Measurements from ENCODE around the gene DARS1.

Gene DARS1

DNA sequence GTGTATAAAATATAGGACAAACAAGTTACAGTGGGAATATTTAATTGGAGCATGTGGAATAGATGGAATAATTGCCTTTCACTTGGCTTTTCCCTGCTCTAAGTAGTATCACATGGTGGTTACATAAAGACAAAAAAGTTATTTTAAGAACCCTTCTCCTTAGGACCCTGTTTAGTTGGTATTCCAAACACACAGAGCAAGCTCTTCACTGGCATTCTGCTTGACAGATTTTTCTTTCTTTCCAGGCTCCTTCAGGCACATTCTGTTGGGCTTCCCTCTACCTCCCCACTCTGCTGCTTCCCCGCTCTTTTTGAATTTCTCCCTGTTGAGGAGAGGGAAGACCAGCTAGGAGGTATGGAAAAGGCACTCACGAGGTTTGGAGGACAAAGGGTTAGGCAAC lies 29.0 kb upstream of the DARS1 start:
- no peak for DNase-seq

DNA sequence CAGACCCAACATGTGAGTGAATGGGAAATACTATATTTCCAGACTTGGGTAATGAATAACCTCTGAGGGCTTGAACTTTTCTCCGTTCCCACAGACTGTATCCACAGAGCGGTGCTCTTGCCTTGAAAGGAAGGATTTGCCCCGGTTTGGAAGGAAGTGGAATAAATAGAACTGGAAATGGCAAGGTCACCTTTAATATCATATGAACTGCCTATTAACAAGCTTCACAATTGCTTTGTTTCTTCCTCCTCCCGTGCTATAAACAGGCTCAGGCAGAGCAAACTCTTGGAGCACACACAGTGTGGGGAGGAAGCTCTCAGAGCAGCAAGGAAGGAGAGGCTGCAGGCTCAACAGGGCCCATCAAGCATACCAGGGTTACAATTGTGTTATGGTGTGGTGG lies 28.5 kb upstream of the DARS1 start:
- DNase-seq, result no peak

DNA sequence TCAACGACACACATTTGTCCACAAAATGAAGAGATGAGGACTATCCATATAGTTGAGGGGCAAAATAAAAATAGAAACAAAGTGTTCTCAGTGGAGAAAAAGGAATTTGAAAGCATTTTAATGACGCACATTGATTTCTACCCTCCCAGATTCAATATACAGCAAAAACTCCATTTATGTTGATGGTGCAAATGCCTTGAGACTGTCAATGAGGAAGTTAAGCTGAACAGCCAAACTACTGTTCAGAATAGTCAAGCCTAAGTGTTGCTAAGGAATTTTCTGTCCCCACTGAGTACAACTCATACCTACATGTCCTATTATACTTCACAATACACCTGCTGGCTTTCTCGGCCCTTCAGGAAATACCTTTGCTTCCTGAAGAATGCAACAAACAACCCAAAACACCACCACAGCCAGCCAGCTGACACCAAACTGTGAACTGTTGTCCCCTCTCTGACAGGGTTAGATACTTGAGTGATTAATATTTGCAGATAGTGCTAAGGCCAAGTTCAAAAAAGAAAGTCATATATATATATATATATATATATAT lies 27.8 kb upstream of the DARS1 start:
- DNase-seq, result no peak

DNA sequence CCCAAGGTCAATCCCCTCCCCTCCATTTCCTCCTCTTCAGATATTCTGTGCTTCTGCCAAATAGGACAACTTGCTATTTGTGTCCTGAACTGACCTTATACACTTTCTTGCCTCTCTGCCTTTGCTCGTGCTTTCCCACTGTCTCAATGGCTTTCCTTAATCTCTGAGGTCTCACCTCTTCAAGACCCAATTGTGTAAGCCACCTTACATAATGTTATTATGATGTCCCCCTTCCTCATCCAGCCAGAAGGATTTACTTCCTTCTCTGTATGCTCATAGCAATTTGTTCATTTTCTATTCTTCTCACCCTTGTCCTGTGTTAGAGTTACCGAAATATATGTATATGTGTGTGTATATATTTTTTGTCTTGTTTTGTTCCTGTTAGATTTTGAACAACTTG lies 26.9 kb upstream of the DARS1 start:
- DNase-seq, result no peak

DNA sequence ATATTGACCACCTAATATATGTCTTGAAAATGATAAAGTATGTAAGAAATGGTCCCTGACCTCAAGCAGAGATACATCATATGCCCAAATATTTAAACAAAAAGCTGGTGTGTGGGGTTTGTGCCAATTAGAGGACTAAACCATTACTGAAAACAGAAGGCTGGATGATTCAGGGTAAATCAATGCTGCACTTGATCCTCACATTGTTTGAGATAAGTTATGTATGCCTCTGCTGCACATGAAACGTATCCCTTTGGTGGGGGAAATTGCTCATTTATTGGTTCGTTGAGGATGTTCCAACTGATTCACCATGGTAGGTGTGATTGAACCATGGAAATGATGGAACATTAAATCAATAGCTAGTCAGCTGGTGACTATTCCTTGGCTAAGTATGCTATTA lies 24.7 kb upstream of the DARS1 start:
- DNase-seq, result no peak

DNA sequence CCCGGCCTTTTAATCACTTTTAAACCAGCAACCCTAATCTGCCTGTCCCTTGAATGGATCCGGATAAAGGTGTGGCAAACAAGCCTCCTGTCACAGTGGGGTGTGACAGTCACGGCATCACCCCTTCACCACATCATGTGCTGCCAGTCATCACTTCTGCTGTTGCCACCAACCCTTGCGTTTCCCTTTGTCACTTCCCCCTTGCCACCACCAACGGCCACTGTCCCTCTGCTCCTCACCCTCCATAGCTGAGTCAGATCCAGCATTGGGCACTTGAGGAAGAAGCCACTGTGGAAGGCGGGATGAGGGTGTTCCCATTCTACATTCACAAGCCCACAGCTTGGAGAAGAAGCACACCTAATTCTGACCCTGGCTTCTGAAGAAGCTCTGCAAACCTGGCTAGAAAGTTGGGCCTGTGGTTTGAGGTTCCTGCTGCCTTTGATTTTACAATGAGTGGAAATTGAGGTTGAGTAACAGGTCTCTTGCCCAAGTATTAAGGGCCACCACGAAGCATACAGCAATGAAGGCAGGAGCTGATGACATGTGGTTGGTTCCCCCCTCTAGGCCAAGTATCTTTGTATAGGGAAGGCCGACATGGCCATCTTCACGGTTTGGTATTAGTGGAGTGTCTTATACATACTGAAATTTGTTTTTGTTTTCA lies 22.9 kb upstream of the DARS1 start:
- no peak for DNase-seq

DNA sequence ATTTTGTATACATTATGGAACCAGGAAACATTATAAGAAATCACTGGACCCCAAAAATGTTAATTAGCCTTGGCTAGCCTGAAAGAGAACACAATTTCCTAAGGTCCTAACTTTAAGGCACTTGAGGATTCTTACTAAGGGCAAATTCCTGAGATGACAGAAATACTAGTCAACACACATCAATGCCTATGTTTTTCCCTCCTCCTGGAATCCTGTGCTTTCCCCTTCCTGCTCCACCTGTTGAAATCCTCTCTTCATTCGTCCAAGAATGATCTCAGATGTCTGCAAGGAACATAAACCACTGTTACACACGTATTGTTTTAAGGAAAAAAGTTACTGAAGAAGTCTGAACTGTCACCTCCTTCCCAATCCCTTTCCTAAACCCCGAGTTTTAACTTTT lies 21.2 kb upstream of the DARS1 start:
- no peak for DNase-seq

DNA sequence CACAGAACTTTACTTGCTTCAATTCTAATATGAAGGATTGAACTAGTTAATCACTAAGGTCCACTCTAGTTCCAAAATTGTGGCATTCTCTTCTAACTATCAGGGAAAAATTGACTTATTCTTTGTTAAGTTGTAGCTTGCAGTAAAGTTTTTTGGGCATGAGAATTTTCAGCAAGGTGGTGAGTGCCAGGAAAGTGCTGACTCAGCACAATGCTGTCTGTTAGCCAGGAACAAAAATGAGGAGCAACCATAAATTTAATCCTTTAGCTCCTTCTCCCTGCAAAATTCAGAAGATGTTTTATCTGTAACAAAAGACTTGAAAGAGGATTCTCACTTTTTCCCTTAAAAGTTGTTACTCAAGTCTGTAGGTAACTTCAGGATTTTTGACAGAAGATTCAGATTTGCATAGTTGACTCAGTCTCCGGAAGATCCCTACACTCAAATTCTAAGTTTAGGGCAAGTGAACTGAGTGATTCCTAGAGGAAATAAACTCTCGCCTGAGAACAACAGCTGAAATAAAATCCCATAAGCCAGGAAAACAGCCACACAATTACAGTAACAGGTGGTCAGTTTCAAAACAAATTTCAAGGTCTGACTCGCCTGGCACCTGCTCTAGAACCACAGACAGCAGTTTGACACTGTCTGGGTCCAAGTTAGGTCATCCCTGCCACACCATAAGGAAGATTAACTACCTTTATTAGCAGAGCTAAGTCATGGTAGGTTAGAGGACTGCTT lies 20.2 kb upstream of the DARS1 start:
- no peak for DNase-seq

DNA sequence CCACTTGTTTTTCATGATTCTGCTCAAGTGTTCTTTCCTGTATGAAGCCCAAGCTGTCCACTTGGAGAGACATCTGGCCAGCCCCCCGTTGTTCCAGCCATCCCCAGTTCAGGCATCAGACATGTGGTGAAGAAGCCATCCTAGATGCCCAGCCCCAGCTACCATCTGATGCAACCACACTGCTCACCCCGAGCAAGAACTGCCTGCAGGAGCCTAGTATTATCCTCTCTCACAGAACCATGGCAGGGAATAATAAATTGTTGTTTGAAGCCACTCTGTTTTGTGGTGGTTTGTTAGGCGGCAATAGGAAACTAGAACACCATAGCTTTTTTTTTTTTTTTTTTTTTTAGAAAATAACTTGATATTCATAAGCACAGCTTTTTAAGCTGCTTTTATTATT lies 19.5 kb upstream of the DARS1 start:
- DNase-seq, result no peak

DNA sequence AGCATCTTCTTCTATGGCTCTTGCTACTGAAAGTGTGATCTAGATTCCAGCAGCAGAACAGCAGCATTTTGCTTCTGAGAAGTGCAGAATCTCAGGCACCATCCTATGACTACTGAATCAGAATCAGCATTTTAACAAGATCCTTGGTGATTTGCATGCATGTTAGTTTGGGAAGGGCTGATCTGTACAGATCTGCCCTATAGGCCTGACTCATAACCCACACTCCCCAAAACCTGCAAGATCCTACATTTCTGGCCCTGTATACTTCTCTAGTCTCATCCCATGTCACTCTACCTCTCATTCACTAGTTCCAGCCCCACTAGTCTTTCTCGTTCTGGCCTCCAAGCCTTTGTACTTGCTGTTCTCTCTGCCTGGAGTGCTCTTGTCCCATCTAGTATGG lies 15.7 kb upstream of the DARS1 start:
- DNase-seq, result no peak

DNA sequence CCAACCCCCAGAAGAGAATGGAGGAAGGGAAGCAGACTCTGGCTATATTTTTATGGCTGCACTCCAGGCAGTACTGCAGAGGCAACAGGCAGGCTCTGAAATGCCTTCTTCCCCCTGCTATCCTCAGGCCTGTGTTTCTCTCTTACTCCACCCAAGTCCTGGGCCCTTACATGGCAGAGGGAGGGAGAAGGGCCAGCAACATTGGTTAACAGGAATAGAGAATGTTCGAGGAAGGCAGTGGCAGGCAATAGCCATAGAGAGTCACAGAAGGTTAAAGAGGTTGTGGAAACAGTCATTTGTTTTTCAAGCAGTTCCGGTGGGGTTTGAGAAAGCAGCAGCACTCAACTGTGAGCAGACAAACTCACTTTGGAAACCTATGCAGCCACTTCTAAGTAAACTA lies 15.1 kb upstream of the DARS1 start:
- no peak for DNase-seq

DNA sequence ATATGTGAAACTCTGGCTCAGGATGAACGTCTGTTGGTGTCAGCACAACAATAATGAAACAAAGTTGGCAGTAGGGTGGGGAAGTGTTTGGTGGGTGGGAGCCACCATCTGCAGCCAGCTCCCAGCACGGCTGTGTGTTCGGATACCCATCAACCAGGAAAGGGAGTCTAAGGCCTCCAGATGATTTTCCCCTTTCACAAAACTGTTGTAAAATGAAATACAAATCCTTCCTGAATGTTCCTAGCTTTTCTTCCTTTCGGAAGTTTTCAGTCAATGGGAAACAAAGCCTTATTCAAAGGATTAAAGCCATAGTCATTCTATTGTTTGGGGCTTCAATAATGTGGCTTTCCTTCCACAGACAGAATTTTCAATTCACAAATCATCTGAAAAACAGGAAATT lies 14.5 kb upstream of the DARS1 start:
- no peak for DNase-seq

DNA sequence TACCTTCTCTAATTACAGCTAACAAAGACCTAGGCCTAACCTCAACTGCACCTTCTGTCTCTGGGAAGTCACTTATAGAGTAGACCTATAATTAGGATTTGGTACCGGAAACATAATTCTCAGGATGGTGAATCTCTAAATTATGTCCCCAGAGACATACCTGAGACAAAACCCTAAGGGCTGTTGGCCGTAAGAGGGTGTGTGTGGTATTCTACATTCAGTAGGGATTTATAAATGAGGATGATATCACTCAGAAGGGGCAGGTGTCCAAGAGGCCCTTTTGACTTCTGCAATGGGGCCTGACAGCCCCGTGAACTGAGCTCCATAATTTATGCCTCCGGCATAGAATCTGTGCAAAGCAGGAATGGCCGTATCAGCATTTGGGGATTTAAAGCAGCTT lies 13.5 kb upstream of the DARS1 start:
- DNase-seq, result no peak

DNA sequence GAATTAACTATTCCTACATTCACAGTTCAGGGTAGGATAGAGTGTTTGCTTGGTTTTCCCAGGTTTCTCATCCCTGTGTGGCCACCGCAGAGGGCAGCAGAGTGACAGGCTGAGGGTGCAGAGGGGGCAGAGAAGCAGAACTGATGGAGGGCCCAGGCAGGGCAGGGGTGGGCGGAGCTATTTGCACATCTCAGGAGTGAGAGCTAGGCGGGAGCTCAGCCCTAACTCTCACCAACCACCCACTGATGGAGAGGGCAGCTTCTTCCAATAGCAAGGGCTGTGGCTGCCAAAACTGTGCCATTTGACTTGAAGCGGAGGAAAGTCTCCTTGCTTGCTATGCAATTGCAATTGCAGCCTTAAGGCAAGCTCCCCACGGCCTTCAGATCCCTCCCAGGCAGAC lies 12.0 kb upstream of the DARS1 start:
- no peak for DNase-seq

DNA sequence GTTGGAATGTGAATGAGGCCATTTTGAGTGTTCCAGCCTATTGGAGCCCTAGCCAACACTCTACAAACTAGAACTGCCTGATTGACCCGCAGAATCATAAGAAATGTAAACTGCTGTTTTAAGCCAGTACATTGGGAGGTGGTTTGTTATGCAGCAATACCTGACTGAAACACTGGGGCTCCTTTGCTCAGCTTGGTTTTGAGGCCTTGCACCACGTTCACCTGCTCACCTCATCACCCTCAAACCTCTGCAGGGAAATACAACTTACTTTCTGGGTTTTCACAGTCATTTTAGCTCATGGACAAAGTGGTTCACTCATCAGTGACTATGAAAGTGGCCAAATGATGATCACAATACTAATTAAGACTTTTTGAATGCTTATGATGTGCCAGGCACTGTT lies 10.9 kb upstream of the DARS1 start:
- no peak for DNase-seq

DNA sequence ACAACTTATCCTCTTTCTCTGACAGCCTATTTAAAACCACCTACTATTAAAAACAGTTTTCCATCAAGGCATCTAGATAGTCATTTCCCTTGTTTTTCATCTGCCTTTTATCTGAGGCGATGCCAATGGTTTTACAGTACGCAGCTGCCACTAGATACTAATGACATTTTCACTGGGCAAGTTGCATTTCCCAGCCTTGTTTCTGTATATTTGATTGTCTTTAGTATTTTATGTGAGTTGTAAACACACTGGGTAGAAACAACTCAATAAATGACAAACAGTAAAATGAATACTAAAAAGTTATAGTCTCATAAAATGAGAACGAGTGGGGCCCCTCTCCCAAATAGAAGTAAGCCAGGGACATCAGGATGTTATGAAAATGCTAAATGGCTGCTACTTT lies 8.9 kb upstream of the DARS1 start:
- no peak for DNase-seq

DNA sequence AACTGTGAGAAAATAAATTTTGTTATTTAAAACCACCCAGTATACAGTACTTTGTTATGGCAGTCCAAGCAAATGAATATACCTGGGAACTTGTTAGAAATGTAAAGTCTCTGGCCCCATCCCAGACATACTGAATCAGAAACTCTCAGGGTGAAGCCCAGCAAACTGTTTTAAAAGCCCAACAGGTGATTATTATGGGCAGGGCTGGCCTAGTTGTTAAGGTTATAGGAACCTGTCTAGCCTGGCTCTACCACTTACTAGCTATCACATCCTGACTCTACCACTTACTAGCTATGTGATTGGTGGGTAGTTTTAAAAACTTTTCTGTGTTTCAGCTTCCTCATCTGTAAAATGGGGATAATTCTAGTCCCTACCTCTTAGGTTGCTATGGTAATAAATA lies 8.0 kb upstream of the DARS1 start:
- no peak for DNase-seq

DNA sequence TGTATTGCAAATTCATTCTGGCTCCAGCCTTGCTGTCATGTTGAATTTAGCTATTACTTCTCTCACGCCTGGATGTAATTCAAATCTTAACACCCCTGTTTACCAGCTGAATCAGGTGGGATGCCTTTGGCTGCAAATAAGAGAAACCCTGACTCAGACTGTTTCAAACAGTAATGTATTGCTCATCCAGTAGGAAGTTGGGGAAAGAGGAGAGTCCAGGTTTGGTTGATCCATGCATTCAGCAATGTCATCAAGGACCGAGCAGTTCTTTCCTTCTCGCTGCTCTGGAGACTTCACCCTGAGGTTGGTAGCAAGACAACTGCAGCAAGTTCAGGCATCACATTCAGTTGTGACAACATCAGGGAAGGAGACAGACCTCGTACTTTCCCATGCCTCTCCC lies 6.4 kb upstream of the DARS1 start:
- no peak for DNase-seq

DNA sequence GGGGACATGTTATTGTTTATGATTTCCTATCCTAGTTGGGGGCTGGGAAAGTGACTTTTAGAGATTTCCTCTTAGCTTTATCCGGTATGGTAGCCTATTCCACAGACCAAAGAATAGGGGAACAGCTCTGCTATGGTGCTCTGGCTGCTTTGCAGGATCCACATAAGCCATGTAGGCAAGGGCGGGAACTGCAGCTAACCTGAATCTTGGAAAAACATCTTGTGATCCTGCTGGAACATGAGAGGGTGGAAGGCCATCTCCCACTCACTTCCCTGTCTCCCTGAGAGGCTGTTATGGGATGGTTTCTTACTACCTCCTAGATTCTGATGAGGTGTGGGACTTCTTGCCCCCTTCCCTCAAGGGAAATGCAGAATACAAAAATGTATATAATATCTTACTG lies 2.0 kb upstream of the DARS1 start:
- DNase-seq, result no peak

DNA sequence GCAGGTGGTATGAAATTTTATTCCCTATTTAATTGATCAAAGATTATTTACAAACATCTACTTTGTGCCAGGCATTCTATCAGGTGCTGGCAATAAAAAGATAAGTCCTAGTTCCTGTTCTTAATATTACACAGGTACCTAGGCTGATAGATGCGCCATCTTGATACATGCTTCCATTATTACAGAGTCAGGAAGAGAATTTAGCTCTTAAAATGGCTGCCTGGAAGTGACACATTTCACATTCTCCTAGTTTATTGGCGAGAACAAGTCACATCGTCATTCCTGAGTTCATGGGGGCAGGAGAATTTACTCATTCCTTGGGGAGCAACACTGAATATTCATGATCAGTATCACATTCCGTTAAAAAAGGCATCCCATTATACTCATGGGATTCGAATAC lies 1.1 kb upstream of the DARS1 start:
- no peak for DNase-seq

DNA sequence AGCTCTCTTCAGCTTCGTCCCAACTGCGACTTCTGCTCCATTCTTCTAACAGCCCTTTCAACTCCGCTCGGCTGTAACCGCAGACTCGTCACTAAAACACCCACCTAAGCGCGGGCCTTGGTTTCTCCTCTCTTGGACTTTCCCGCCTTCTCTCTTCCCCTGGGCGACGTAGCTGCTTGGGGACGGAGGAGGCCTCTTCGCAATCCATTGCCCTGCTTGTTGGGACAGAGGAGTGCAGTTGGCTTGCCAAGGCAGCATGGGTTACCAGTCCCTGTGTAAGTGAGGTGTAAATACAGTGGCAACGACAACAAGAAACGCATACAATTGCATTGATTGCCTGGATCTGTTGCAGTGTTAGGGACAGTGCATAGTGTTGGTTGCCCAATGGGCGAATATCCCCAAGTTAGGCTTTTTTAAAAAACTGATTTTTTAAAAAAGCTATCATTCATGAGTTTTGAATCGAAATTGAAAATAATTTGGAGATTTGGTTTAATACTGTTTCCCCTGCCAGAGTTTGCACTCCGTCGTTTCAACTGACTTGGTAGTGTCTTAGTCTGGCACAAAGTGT lies 484 bp upstream of the DARS1 start:
- no peak for DNase-seq

DNA sequence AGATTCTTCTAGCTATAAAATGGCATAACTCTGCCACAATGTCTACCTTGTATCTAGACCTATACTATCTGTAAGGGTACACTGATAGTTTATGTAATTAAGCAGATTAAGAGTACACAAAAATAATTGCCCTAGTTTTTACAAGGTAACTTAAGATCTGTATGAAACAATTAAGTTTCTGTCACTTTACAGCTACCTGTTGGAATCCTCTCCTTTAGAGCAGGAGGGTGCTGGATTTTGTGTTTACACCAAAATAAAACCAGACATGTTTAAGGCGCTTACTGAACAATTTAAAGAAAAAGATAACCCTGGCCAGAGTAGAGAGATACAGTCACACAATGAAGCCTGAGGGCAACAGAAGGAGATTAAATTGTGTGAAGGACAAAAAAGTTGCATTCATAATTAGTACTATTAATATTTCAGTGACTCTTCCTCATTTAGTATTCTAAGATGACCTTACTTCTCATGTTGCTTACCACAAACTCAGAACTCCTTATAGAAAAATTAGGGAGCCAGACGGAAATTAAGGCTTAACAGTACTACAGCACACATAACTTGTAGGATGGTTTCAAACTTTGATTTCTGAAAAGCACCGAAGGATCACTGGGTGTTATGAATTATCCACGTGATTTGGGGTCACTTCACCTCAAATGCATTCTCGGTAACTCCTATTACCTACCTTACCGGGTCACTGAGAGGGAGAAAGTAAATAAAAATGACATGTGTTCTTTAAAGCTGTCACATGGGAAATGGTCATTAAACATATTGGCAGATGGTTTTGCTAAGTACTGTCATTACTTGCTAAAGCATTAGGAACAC lies 1.0 kb downstream of the DARS1 start:
- no peak for DNase-seq

DNA sequence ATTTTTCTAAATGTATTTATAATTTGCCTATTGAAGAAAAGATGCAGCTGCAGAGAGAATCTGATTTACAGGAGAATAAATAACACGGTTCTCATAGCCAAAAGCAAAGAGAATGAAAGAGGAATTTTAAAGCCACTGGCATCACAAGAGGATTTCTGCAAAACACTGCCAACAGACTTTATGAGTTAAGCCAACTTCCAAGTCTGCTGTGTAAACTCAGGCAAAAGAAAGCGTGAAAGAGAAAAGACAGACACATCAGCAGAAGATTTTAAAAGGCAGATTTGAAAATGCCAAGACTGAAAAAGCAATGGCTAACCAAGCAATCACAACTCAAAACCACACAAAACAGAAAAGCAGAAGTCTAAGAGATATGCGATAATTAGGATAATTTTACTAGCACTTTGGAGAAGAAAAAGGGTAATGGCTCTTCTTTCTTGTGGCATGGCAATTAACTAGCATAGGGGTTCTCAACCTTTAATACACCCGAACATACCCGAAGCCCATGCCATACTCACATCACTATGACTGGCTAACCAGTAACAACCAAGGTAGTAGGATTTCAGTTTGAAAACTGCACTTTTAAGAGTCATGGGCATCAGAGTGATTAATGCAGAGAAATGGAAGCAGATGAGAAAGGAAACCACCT lies 4.9 kb downstream of the DARS1 start:
- no peak for DNase-seq

Data from right forelimb (tissue), 1 donor.